ENCODE measurements around the gene USP9Y. TPM values are rescaled to one million over a fixed set of nuclear protein-coding genes. Genes with fewer than 3 reads are reported as not detected.

USP9Y gene
- total and polyA plus RNA-seq, 2 donors (not counting 1 experiment from before 2014, with no cell fraction given) = 42.1 TPM; not detected in 1

DNA sequence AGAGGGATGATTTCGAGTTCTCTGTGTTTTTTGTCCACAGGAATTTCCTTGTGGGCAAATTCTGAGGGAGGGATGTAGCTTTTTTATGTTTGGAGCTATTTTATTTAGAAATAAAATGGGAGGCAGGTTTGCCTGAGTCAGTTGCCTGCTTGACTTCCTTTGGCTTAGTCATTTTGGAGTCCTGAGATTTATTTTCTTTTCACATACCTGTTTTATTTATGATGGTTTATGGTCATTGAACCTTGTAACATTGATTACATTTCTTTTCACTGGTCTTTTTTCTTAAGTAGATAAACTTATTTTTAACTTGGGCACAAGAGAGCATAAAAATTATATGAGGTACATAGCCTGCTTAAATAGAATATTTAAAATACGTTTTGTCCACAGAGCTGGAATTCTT lies 12.7 kb upstream of the USP9Y start:
- H3K4me3 Mint-ChIP-seq = no peak overlapping the region
- Histone ChIP-seq H3K36me3 (replicated peaks in 1 of 2; ENCODE audit: control extremely low read depth in 1 of 2, control insufficient read depth in 1 of 2, extremely low read depth in 1 of 2, insufficient read depth in 2 of 2, low read length in 1 of 2) (peaks cover 0 to 30% of the 10 kb centered on the region in 2 experiments), H3K9ac (ENCODE audit: low read length) (no peak overlapping the region), H3K9me3 (ENCODE audit: control extremely low read depth in 1 of 3, control insufficient read depth in 2 of 3, insufficient read depth in 1 of 3, low read length in 2 of 3) (peaks cover 1 to 7% (median 4%) of the 10 kb centered on the region in 3 donors), H3K4me1 (ENCODE audit: control insufficient read depth in 2 of 2, insufficient read depth in 2 of 2, low read length in 2 of 2) (no peaks in the 10 kb centered on the region), H3K79me2 (ENCODE audit: control insufficient read depth, insufficient read depth, low read length) (no peaks in the 10 kb centered on the region), H2AFZ (ENCODE audit: insufficient read depth, low read depth, low read length, poor library complexity, severe bottlenecking) (no peak overlapping the region), H3K27ac (ENCODE audit: low read length in 2 of 2) (no peak overlapping the region), H4K20me1 (ENCODE audit: control insufficient read depth, insufficient read depth, low read length, poor library complexity, severe bottlenecking) (no peaks in the 10 kb centered on the region), H3K4me2 (replicated peaks; ENCODE audit: low read depth, low read length, poor library complexity, severe bottlenecking) (no peak overlapping the region), H3K27me3 (replicated peaks in 1 of 4; ENCODE audit: control extremely low read depth in 1 of 4, control insufficient read depth in 3 of 4, insufficient read depth in 4 of 4, low read length in 3 of 4) (no peaks in the 10 kb centered on the region), H3K4me3 (ENCODE audit: control extremely low read depth in 1 of 5, extremely low read depth in 1 of 5, insufficient read depth in 1 of 5, low read depth in 2 of 5, low read length in 4 of 5) (no peak overlapping the region)
- TF ChIP-seq EZH2 (IDR thresholded peaks at IDR 0.05; ENCODE audit: borderline replicate concordance, insufficient read depth, low read depth, low read length, poor library complexity, severe bottlenecking) = no peak
- no peak for TF ChIP-seq CTCF (IDR thresholded peaks at IDR 0.05)
- ChIA-PET CTCF (no interaction called here), POLR2A (no interaction called here)
- no peaks in the 10 kb centered on the region for H3K27me3 Mint-ChIP-seq
- no peak for ATAC-seq (ENCODE audit: low read depth)
- intact Hi-C loops (cut with micrococcal nuclease) = no loop called here
- H3K4me1 Mint-ChIP-seq = peaks cover 2% of the 10 kb centered on the region
- no peaks in the 10 kb centered on the region for H3K9me3 Mint-ChIP-seq (ENCODE audit: insufficient read depth)
- no peak for DNase-seq
- no peak overlapping the region for H3K27ac Mint-ChIP-seq
- WGBS (ENCODE audit: insufficient coverage) = no CpG with 5 or more reads among the region's 2 CpGs

- POLR2A ChIA-PET = no interaction called here
Observed at GRCh38 chrY:12700087-12700486, 944 bp upstream of the USP9Y start.

More at GRCh38 chrY:12700087-12700486, 944 bp upstream of the USP9Y start:
- no peak for ATAC-seq (ENCODE audit: low read depth)
- no peak overlapping the region for H3K27ac ChIP-seq (ENCODE audit: low read length in 2 of 2)
- H3K36me3 ChIP-seq (replicated peaks in 1 of 2; ENCODE audit: control extremely low read depth in 1 of 2, control insufficient read depth in 1 of 2, extremely low read depth in 1 of 2, insufficient read depth in 2 of 2, low read length in 1 of 2) = peaks cover 0 to 19% of the 10 kb centered on the region in 2 experiments
- TF ChIP-seq CTCF (IDR thresholded peaks at IDR 0.05) (no peak), EZH2 (IDR thresholded peaks at IDR 0.05; ENCODE audit: borderline replicate concordance, insufficient read depth, low read depth, low read length, poor library complexity, severe bottlenecking) (no peak)
- H3K4me2 ChIP-seq (replicated peaks; ENCODE audit: low read depth, low read length, poor library complexity, severe bottlenecking) = no peak overlapping the region
- no peak overlapping the region for H3K4me3 Mint-ChIP-seq
- peaks cover 0 to 3% of the 10 kb centered on the region in 2 donors for H3K4me1 ChIP-seq (ENCODE audit: control insufficient read depth in 2 of 2, insufficient read depth in 2 of 2, low read length in 2 of 2)
- H3K4me1 Mint-ChIP-seq = peaks cover 15% of the 10 kb centered on the region
- H3K9me3 ChIP-seq (ENCODE audit: control extremely low read depth in 1 of 3, control insufficient read depth in 2 of 3, insufficient read depth in 1 of 3, low read length in 2 of 3) = peaks cover 1 to 23% (median 14%) of the 10 kb centered on the region in 3 donors
- H3K27me3 Mint-ChIP-seq = no peaks in the 10 kb centered on the region
- no peak overlapping the region for H3K4me3 ChIP-seq (ENCODE audit: control extremely low read depth in 1 of 5, extremely low read depth in 1 of 5, insufficient read depth in 1 of 5, low read depth in 2 of 5, low read length in 4 of 5)
- DNase-seq = no peak
- H3K9me3 Mint-ChIP-seq (ENCODE audit: insufficient read depth) = no peaks in the 10 kb centered on the region
- CTCF ChIA-PET = no interaction called here
- no peak overlapping the region for H3K9ac ChIP-seq (ENCODE audit: low read length)
- no CpG with 5 or more reads among the region's 2 CpGs for WGBS (ENCODE audit: insufficient coverage)
- intact Hi-C loops (cut with micrococcal nuclease) = no loop called here
- H2AFZ ChIP-seq (ENCODE audit: insufficient read depth, low read depth, low read length, poor library complexity, severe bottlenecking) = no peak overlapping the region
- no peaks in the 10 kb centered on the region for H3K27me3 ChIP-seq (replicated peaks in 1 of 4; ENCODE audit: control extremely low read depth in 1 of 4, control insufficient read depth in 3 of 4, insufficient read depth in 4 of 4, low read length in 3 of 4)
- no peaks in the 10 kb centered on the region for H4K20me1 ChIP-seq (ENCODE audit: control insufficient read depth, insufficient read depth, low read length, poor library complexity, severe bottlenecking)
- no peaks in the 10 kb centered on the region for H3K79me2 ChIP-seq (ENCODE audit: control insufficient read depth, insufficient read depth, low read length)
- H3K27ac Mint-ChIP-seq = no peak overlapping the region
